Measurements from ENCODE around the gene SOAT1.
A peak's percentile ranks its signal among the peaks of the same experiment; 100 is the strongest.
"Not testable (repeated sequence)": the region's sequence is repeated elsewhere in the genome, so short reads cannot be mapped to it uniquely, and the experiment has no call there.

Gene SOAT1

DNA sequence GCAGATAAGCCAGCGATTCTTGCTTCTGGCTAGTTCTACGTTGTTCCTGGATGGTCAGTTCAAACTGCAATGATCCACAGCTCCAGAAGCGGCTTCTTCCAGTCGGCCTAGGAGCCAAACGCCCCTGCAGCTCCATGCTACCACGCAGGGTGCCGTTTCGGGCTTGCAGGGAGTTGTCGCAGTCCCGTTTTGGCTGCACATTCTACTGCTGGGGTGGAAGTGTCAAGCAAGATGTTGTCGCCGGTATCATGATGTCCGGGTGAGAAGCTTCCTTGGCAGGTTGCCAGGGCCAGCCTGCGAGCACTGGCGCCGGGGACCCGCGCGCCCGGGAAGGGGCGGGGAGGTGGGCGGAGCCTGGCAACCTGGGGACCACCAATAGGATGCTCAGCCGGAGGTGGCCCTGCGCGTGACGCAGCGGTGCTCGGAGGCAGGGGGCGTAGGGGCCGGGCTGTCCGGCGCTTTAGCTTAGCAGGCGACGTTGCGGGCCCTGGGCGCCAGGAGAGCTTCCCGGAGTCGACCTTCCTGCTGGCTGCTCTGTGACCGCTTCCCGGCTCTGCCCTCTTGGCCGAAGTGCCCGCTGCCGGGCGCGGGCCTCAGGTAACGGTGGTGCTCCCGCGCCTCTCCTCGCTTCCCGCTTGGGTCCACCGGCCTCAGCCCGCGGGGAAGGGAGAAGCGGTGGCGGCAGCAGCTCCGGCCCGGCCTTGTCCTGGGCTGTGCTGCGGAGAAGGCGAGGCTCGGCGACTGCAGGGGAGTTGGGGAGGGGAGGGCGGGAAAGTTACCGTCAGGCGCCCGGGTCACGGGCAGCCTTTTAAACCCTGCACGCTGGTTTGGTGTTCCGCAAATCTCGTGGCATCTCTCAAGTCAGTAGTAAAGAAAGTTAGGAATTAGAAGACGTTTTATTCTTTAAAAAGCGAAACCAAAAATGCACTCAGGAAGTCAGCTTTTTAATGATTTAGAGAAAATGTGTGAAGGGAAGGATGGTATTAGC is at the start of gene SOAT1:
SOAT1 (plus strand) TSS at position 458 of the 988 bp plus-strand sequence. CDS start 8,888 bp downstream, outside the sequence.
- DNase-seq = peak; percentile 96

DNA sequence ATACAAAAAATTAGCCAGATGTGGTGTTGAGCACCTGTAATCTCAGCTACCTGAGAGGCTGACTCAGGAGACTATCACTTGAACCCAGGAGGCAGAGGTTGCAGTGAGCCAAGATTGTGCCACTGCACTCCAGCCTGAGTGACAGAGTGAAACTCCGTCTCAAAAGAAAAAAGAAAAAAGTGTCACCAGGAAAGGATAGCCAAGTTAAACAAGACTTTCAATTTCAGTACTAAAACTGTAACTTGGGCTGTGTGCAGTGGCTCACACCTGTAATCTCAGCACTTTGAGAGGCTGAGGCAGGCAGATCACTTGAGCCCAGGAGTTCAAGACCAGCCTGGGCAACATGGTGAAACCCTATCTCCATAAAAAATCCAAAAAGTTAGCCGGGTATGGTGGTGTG is 48.2 kb upstream of the SOAT1 start:
- DNase-seq = not testable (repeated sequence)

DNA sequence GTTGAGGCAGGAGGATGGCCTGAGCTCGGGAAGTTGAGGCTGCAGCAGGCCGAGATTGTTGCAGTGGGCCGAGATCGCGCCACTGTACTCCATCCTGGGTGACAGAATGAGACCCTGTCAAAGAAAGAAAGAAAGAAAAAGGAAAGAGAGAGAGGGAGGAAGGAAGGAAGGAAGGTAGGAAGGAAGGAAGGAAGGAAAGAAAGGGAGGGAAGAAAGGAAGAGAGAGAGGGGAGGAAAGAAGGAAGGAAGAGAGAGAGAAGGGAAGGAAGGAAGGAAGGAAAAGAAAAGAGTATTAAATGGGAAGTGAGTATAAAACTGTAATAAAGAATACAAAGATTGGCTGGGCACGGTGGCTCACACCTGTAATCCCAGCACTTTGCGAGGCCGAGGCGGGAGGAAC is 45.7 kb upstream of the SOAT1 start:
- no peak for DNase-seq

DNA sequence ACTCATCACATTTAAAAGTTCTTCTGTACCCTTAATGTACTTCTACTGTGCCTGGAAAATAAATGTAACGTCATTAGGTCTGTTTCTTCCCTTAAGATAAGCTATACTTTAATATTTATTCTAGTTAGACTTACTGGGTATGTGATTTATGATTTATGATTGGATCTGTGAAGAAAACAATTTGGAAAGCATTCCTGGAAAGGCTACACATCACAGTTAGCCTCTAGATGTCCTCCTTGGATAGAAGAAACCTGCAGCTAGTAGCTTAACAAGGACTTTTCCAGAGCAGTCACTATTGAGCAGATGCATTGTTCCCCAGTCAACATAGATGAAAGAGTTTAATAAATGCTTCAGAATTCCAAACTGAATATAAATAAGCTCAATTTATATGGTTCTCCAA is 41.9 kb upstream of the SOAT1 start:
- DNase-seq = no peak

DNA sequence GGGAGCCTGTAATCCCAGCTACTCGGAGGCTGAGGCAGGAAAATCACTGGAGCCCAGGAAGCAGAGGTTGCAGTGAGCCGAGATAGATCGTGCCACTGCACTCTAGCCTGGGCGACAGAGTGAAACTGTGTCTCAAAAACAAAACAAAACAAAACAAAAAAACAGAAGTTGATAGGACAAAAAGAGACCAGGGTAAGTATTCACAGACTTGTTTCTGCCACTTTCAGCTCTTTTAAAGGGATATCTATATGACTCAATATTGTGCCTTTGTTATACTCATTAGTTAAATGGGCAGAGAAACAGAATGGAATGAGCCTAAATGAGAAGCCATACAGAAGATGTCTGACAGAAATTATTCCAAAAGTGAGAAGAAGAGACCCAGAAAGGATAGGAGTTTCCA is 41.0 kb upstream of the SOAT1 start:
- no peak for DNase-seq

DNA sequence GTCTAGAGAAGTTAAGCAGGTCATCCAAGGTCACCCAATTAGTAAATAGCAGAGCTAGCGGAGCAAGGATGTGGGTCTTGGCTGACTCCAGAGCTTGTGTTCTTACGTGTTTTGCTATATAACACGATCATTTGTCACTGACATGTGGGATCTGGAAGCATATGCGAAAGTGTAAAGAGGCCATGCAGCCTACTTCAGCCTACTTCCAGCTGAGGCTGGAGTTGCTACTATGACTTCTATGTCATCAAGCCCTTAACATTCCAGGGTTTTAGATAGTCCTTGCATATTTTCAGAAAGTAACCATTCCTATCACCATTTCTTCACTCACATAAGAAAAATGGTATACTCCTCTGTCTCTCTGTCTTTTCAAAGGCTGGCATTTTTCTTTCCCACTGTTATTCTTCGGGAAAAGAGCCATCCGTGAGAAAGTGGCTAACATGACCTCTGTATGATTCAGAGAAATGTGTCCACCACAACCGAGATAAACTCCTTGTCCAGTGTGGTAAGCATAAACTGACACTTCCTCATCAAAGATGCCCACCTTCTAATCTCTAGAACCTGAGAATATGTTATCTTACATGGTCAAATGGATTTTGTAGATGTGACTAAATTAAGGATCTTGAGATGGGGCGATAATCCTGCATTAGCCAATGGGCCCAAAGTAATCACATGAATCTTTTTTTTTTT is 40.2 kb upstream of the SOAT1 start:
- no peak for DNase-seq

DNA sequence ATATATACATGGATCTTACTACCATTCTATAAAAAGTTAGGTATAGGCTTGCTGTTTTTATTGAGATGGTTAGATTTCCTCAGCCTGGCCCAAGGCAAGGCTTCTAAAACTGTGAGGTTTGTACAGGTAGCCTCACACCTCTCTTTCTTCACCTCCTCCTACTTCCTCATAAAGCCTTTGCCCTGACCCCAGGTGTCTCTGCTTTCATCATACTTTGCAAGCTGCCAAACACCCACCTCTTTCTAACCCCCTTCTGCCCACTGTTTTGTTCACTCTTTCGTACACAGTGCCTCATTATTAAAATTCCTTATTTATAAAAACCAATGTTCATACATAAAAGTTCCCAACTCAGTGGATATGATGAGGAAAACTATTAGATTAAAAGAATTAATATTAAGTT is 31.4 kb upstream of the SOAT1 start:
- DNase-seq = no peak

DNA sequence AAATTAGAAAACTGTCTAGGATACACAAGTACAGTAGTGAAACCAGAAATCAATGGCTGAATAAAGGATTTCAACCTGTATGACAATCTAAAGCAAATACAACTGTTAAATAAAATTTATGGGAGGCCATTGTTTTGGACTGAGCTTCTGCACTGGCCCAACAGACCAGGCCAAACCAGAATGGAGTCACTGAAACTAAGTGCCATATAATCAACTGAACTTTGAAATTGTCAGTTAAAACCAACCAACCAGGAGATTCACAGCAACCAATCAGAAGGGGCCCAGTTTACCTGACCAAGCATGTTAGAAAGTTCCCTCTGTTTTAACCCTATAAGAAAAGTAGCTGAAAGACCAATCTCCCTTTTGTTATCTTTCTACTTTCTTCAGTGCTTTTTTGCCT is 30.5 kb upstream of the SOAT1 start:
- no peak for DNase-seq

DNA sequence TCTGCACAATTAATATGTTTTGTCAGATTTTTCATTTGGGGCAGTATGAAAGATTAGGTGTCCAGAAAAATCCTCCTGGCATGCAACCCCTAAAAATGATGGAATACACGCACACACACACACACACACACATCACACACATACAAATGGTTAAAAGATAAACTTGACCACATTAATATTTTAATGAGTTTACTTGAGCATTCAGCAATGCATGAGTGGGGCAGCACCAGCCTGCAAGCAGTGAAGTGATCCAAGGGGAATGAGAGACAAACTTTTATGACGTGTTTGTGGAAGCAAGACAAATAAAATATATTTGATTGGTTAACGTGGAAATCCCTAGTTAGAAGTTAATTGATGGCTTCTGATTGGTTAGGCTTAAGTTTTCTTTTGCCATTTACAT is 29.1 kb upstream of the SOAT1 start:
- DNase-seq = no peak

DNA sequence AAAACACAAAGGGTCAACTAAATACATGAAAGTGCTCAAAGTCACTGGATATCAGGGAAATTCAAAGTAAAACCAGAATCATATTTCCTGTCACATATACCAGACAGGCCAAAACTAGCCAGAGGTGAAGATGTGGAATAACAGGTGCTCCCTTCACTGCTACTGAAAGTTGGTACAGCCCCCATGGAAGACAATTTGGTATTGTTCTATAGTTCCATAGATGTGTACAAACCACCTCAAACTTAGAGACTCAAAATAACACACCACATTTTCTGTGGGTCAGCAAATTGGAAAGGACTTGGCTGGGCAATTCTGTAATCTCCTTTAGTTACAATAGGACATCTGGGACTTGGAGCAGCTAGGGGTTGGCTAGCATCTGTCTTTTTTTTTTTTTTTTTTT is 24.5 kb upstream of the SOAT1 start:
- no peak for DNase-seq

DNA sequence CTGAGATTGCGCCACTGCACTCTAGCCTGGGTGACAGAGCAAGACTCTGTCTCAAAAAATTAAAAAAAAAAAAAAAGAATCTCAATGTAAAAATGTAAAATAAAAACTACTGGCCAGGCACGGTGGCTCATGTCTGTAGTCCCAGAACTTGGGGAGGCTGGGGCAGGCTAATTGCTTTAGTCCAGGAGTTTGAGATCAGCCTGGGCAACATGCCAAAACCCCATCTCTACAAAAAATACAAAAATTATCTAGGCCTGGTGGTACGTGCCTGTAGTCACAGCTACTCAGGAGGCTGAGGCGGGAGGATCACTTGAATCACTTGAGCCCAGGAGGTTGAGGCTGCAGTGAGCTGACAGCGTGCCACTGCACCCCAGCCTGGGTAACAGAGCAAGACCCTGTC is 19.2 kb upstream of the SOAT1 start:
- DNase-seq = not testable (repeated sequence)

DNA sequence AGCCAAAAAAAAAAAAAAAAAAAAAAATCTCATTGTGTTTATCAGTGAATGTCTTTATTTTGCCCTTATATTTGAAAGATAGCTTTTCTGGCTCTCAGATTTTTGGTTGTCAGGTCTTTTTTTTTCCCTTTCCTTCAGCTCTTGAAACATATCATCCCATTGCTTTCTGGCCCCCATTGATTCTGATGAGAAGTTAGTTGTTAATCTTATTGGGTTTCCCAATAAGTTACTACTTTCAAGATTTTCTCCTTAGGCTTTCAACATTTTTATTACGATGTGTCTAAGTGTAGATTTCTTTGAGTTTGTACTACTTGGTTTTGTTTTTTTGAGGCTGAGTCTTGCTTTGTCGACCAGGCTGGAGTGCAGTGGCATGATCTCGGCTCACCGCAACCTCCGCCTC is 14.7 kb upstream of the SOAT1 start:
- DNase-seq = no peak

DNA sequence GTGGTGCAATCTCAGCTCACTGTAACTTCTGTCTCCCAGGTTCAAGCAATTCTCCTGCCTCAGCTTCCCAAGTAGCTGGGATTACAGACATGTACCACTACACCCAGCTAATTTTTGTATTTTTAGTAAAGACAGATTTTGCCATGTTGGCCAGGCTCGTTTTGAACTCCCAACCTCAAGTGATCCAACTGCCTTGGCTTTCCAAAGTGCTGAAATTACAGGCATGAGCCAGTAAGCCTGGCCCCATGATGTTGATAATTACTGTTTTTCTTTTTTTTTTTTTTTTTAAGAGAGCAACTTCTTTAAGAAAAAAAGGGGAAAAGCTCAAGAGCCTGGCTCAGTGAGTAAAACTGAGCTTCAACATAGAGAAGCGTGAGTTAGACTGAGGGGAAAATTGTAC is 9.6 kb upstream of the SOAT1 start:
- no peak for DNase-seq

DNA sequence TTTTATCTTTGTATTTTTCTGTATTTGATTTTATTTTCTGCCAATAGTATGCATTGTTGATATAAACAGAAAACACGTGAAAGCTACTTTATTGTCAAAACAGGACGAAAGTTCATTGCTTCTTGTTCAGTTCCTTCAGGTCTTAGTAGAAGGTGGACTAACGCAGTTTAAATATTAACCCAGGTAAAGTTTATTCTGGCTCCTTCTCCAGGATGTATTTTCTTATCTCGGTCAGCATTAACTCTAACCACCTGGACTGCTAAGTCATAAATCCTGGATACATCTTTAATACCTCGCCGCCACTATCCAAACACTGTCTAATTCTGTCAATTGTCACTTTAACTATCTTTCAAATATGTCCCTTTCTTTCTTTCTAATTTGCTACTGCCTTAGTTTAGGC is 5.7 kb upstream of the SOAT1 start:
- DNase-seq = no peak

DNA sequence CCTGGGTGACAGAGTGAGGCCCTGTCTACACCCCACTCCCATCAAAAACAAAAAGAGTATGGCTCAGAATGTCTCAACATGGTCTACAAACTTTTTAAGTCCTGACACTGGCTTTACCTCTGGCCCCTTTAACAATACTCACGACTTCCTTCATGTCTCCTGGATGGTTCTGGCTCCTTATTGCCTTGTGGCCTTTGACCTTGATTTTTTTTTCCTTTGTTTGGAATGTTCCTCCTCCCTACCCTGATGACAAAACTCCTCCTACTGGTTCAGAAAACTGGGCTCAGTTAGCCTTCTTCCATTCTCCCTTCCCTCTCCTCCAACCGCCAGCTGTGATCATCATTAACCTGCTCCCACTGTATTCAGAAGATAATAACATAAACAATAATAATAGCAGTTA is 4.6 kb upstream of the SOAT1 start:
- DNase-seq = no peak

DNA sequence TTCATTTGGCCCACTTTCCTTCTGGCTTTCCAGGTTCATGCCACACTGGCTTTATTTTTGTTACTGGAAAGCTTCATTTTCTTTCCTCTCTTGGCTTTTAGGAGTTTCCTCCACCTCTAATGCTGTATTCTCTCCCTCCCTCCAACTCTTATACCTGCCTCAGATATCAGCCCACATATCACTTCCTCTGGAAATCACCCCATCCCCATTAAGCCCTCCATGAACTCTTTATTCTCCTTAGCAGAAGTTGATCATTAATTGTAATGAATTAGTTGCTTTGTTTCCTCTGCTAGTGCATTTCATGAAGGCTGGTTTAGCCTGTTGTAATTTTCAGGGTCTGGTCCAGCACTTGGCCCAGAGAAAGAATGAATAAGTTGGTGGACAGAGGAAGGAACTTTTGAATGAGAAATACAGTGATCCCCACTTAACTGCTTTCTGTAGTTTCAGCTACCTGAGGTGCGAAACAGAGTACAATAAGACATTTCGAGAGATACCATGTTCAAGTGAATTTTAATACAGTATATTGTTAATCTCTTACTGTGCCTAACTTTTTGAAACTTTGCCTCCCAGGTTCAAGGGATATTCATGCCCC is 1.7 kb downstream of the SOAT1 start:
- DNase-seq = no peak

DNA sequence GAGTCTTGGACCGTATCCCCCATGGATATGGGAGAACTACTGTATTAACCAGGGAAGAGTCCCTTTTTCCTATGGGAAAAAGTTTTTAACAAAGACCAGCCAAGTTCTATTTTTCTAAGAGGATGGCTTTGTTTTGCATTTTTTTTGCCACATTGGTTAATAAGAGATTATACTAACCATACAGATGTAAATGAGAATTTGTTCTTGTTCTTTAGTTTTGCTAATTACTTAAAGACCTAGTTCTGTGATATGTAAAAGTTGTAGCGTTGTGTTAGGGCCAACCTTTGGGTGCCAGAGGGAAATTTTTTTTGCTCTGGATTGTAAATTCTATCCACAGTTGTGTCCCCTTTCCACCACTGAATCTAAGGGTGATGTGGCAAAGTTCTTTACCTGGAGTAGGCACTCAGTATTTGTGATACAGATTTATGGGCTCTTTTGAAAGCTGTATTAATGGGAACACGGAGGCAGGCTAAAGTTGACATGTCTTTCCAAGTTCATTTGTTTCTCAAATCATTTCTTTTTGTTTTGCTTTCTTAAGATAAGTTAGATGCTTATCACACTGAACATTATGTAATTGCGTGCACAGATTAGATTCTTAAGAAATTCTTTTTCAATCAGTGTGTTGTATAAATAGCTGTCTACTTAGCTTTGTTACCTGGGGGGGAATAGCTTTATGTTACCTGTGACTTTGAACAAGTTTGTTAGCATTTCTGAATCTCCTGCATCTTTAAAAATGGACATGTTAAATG is 2.9 kb downstream of the SOAT1 start:
- DNase-seq = no peak

DNA sequence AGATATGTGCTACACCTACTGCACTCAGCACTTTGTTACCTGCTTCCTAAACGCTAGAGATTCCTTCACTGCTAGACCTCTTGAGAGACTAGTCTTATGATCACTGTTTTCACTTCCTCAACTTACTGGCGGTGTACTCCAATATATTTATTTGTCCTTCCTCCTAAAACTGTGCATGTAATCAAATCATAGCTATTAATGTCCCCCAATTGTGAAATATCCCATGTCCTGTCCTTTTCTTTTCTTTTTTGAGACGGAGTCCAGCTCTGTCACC is 3.4 kb downstream of the SOAT1 start:
- DNase-seq = no peak

DNA sequence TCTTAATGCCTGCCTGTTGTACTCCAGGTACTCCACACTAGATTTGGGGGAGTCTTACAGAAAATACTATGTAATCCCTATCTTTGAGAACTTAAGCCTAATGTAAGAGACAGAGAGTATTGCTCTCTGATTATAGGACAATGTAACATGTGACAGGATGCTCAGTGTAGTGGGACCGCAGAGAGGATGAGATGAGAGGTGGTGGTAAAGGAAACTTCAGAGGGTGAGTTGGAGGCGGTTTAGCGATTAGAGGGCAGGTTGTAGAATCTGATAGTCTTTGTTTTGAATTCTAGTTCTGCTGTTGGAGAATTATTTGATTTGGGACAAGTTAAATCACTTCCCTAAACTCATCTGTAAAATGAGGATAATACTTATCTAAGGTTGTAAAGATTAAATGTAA is 5.4 kb downstream of the SOAT1 start:
- no peak for DNase-seq

DNA sequence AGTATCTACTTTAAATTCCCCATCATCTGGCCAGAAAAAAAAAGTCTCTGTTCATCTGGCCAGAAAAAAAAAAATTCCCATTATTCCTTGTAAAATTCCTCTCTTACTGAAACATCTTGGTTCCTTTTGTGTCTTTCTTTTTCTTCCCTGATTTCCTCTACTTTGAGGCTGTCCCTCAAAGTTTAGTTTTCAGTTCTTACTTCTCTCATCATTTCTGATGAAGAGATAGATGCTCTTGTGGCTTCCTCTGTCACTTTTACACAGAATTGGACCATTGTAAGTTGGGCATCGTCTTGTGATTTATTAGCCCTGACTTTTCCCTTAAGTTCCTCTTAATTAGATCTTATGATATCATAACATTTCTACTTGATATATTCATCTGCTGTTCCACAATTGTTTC is 6.5 kb downstream of the SOAT1 start:
- DNase-seq = no peak

DNA sequence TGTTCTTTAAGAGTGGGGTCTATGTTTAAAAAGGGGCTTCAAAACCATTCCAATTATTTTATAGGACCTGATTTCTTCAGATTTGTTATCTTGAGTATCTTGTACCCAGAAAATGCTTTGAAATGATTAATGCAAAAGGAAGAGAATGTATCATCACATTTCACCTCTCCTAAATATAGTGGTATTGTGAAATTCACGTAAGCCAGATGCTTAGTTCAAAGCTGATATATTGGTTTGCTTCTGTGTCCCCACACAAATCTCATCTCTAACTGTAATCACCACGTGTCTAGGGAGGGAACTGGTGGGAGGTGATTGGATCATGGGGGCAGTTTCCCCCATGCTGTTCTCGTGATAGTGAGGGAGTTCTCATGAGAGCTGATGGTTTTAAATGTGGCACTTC is 8.5 kb downstream of the SOAT1 start:
- DNase-seq = no peak

DNA sequence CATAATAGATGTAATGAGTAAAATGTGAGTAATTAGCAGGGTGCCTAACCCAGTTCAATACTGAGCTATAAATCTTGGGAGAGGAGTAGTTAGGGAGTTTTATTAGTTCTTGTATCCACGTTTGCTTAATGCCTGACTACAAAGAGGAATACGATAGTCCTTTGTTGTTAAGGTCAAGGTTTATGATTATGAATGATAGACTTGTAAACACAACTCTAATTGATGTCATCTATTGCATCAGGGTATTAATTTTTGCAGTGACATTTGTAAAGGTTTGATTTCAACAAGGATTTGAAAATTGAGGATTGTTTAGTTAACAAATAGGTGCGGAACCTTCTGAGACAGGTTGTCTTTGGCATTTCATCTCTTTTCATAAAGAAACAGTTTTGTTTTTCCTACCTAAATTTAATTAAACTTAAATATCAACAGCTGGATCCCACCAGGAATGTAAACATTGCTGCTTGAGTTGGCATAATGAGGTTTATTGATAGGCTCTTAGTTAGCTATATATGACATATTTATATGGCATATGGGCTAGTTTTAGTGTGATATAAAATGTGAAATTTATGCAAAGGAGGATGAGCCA is 9.7 kb downstream of the SOAT1 start:
- no peak for DNase-seq

DNA sequence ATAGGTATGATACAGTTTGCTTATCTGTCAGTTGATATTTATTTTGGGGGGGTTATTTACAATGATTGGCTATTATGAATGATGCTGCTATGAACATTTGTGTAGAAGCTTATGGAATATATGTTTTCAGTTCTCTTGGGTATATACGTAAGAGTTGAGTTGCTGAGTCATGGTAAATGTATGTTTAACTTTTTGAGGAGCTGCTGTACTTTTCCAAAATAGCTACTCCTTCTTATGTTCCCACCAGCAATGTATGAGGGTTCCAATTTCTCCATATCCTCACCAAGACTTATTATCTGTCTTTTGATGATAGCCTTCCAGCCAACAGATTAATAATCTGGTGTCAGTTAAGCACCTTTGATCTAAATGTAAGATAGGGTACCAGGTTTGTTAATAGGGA is 11.9 kb downstream of the SOAT1 start:
- no peak for DNase-seq
